ENCODE measurements around the gene PCNT. TPM values are rescaled to one million over a fixed set of nuclear protein-coding genes. Genes with fewer than 3 reads are reported as not detected.

PCNT gene
- total RNA-seq, 4 donors from 2014 or later, result 200 to 431 (median 290) TPM

GRCh38 chr21:46349134-46349760 is 25.3 kb downstream of the PCNT start:
- Histone ChIP-seq H3K36me3 (peaks cover 3 to 71% of the 10 kb centered on the region in 2 donors), H3K27me3 (no peaks in the 10 kb centered on the region), H3K4me1 (peaks cover 27 to 51% of the 10 kb centered on the region in 2 donors), H3K27ac (peak overlapping the region; percentile 87 to 99 (median 96)), H3K9me3 (no peaks in the 10 kb centered on the region), H3K4me3 (peak overlapping the region; percentile 58 to 77 (median 72))
- intact Hi-C loops (cut with DNase I; ENCODE audit: low total_unique reads), result loop anchor here (2.0 kb wide), 1 partner anchor 46 kb away; no protein-coding TSS in a partner anchor
- DNase-seq (peak in 1 of 2 donors; percentile 61), ATAC-seq (no peak)
- in situ Hi-C loops (cut with MboI; ENCODE audit: low sequenced_read_pairs in 4 of 4), result loop anchor here in 1 of 4 donors (10.0 kb wide), 1 partner anchor 46 kb away; no protein-coding TSS in a partner anchor
- TF ChIP-seq POLR2A (IDR thresholded peaks at IDR 0.05) (peak in 1 of 2 donors; percentile 50), CTCF (IDR thresholded peaks at IDR 0.05 in 4 of 5, conservative IDR thresholded peaks at IDR 0.05 in 1 of 5) (no peak)

- TF ChIP-seq POLR2A (IDR thresholded peaks at IDR 0.05) (peak in 1 of 2 donors; percentile 17), CTCF (IDR thresholded peaks at IDR 0.05 in 4 of 5, conservative IDR thresholded peaks at IDR 0.05 in 1 of 5) (no peak)
- intact Hi-C loops (cut with DNase I; ENCODE audit: low total_unique reads) (no loop called here), in situ Hi-C loops (cut with MboI; ENCODE audit: low sequenced_read_pairs in 4 of 4) (no loop called here)
- no peaks in the 10 kb centered on the region for H3K9me3 ChIP-seq
- H3K27me3 ChIP-seq, result no peaks in the 10 kb centered on the region
- H3K27ac ChIP-seq, result peak overlapping the region; percentile 87 to 99 (median 96)
- peaks cover 3 to 83% of the 10 kb centered on the region in 2 donors for H3K36me3 ChIP-seq
- H3K4me1 ChIP-seq, result peaks cover 39 to 55% of the 10 kb centered on the region in 2 donors
- no peak for ATAC-seq
- H3K4me3 ChIP-seq, result peak overlapping the region; percentile 58 to 77 (median 72)
- DNase-seq, result no peak
These were observed 26.6 kb downstream of the PCNT start for GRCh38 chr21:46350571-46350970.

GRCh38 chr21:46350981-46351380 is 27.0 kb downstream of the PCNT start:
- no peaks in the 10 kb centered on the region for H3K9me3 ChIP-seq
- DNase-seq (no peak), ATAC-seq (no peak)
- in situ Hi-C loops (cut with MboI; ENCODE audit: low sequenced_read_pairs in 4 of 4), result no loop called here
- peaks cover 3 to 83% of the 10 kb centered on the region in 2 donors for H3K36me3 ChIP-seq
- TF ChIP-seq CTCF (IDR thresholded peaks at IDR 0.05 in 4 of 5, conservative IDR thresholded peaks at IDR 0.05 in 1 of 5) (no peak), POLR2A (IDR thresholded peaks at IDR 0.05) (no peak)
- H3K27me3 ChIP-seq, result no peaks in the 10 kb centered on the region
- intact Hi-C loops (cut with DNase I; ENCODE audit: low total_unique reads), result no loop called here
- peak overlapping the region; percentile 87 to 99 (median 96) for H3K27ac ChIP-seq
- peaks cover 43 to 59% of the 10 kb centered on the region in 2 donors for H3K4me1 ChIP-seq
- H3K4me3 ChIP-seq, result peak overlapping the region; percentile 58 to 77 (median 72)

- ATAC-seq (no peak), DNase-seq (no peak)
- Histone ChIP-seq H3K4me1 (peaks cover 49 to 65% of the 10 kb centered on the region in 2 donors), H3K4me3 (peak overlapping the region; percentile 58 to 77 (median 72)), H3K27ac (peak overlapping the region; percentile 87 to 99 (median 96)), H3K9me3 (no peaks in the 10 kb centered on the region), H3K36me3 (peaks cover 3 to 83% of the 10 kb centered on the region in 2 donors), H3K27me3 (no peaks in the 10 kb centered on the region)
- no peak for TF ChIP-seq CTCF (IDR thresholded peaks at IDR 0.05 in 4 of 5, conservative IDR thresholded peaks at IDR 0.05 in 1 of 5)
- peak in 1 of 2 donors; percentile 29 for TF ChIP-seq POLR2A (IDR thresholded peaks at IDR 0.05)
- in situ Hi-C loops (cut with MboI; ENCODE audit: low sequenced_read_pairs in 4 of 4) (no loop called here), intact Hi-C loops (cut with DNase I; ENCODE audit: low total_unique reads) (no loop called here)
These were observed 27.7 kb downstream of the PCNT start for GRCh38 chr21:46351476-46352163.
